ENCODE results near the gene DVL1.

DNA sequence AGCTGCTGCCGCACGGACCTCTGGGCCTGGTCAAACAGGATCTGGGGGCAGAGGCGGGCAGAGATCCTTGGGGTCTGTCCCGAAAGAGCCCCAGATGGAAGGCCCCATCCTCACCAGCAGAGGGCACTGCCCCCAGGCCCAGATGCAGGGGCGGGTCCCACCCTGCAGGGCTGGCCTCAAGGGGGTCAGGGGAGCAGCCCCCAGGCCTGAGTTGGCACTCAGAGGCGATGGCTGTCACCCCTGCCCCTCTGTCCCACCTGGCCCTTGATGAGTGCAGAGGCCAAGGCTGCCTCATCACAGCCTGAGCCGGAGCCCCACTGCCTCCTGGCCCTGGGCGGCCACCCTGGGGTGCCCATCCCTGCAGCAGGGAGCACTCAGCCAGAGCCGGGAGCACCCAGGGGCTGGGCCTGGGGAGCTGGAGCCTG lies 47.2 kb downstream of the DVL1 start:
- TF ChIP-seq JARID2 (CRISPR knock-in tag; IDR thresholded peaks at IDR 0.05; ENCODE audit: insufficient replicate concordance) = no peak
- TF ChIP-seq ZNF674 (CRISPR knock-in tag; IDR thresholded peaks at IDR 0.05; ENCODE audit: low read depth) = no peak

Data from HepG2 (cell line).